Endodermal cell (in vitro differentiated cells): ENCODE data around the gene RGS5. TPM values are rescaled to one million over a fixed set of nuclear protein-coding genes. Genes with fewer than 3 reads are reported as not detected.

ENCODE experiments used
- DNase-seq: peaks from one replicate; pipeline ENCODE4 v3.0.0-alpha.2; 2017
- H3K27ac ChIP-seq: 2 replicates; pipeline ENCODE4 v1.5.1; 2013; ENCODE audit warnings: mild to moderate bottlenecking, low read depth, low read length, moderate library complexity
- H3K27me3 ChIP-seq: 2 replicates; pipeline ENCODE4 v1.6.1; 2013; ENCODE audit warnings: mild to moderate bottlenecking, low read length, moderate library complexity; ENCODE audit not compliant: insufficient read depth, control insufficient read depth, poor library complexity, severe bottlenecking
- H3K36me3 ChIP-seq: 2 replicates; pipeline ENCODE4 v1.7.0; 2013; ENCODE audit warnings: mild to moderate bottlenecking, low read length, moderate library complexity; ENCODE audit not compliant: control insufficient read depth, insufficient read depth
- H3K4me1 ChIP-seq: one replicate; pipeline ENCODE4 v1.7.0; 2013; ENCODE audit warnings: low read length; ENCODE audit not compliant: control insufficient read depth, insufficient read depth
- H3K4me3 ChIP-seq: 2 replicates; pipeline ENCODE4 v1.5.1; 2013; ENCODE audit warnings: mild to moderate bottlenecking, low read length, moderate library complexity
- H3K9ac ChIP-seq: 2 replicates; pipeline ENCODE4 v1.6.1; 2013; ENCODE audit warnings: mild to moderate bottlenecking, low read length, moderate library complexity; ENCODE audit not compliant: poor library complexity, severe bottlenecking; ENCODE audit errors: extremely low read depth
- H3K9me3 ChIP-seq: 2 replicates; pipeline ENCODE4 v1.6.1; 2013; ENCODE audit warnings: mild to moderate bottlenecking, low read length, moderate library complexity; ENCODE audit not compliant: control insufficient read depth
- H3K27ac Mint-ChIP-seq: 2 replicates; pipeline ENCODE4 v1.8.0; 2020; ENCODE audit warnings: mixed read lengths
- H3K27me3 Mint-ChIP-seq: 2 replicates; pipeline ENCODE4 v1.8.0; 2021; ENCODE audit warnings: mild to moderate bottlenecking, mixed read lengths; ENCODE audit not compliant: insufficient read depth
- H3K36me3 Mint-ChIP-seq: 2 replicates; pipeline ENCODE4 v1.8.0; 2020; ENCODE audit warnings: low read depth, mixed read lengths
- H3K4me1 Mint-ChIP-seq: 2 replicates; pipeline ENCODE4 v1.8.0; 2020; ENCODE audit warnings: mixed read lengths
- H3K4me3 Mint-ChIP-seq: 2 replicates; pipeline ENCODE4 v1.8.0; 2020; ENCODE audit warnings: mild to moderate bottlenecking, moderate library complexity, mixed read lengths
- H3K9me3 Mint-ChIP-seq: 2 replicates; pipeline ENCODE4 v1.8.0; 2020; ENCODE audit warnings: mild to moderate bottlenecking, mixed read lengths
- WGBS, 2 experiments: methylation state at CpG; one replicate each; pipeline versions ENCODE4 v1.1.5 to v1.1.7; 2013; ENCODE audit warnings: missing lambda C conversion rate in 2 of 2, mixed read lengths in 1 of 2; ENCODE audit not compliant: insufficient coverage in 1 of 2, insufficient read length in 1 of 2; 5-methylcytosine and 5-hydroxymethylcytosine counted together
- total RNA-seq, 2 donors: library from RNA; stranded (reverse); fragmentation: NEBNext Ultra II Directional in 1 of 2; extraction: Animal tissue kit (Norgen Biotek cat#: 25700) in 1 of 2; gene quantifications; 2 replicates in 1 of 2; 3 replicates in 1 of 2; pipeline ENCODE4 v1.2.1, GENCODE V29; 2021
- TF ChIP-seq, protein P1 (sequence below): fragments of 200-600 bp; sonication (generic); conservative IDR thresholded peaks from 2 replicates; pipeline ENCODE4 v1.5.0; 2021; ENCODE audit warnings: antibody characterized with exemption, mild to moderate bottlenecking

The RGS5 gene
- total RNA-seq, 2 donors from 2014 or later, result 48.4 to 88.9 TPM

GRCh38 chr1:163168053-163168452 is 34.7 kb downstream of the RGS5 start:
- Histone ChIP-seq H3K4me3 (no peak overlapping the region), H3K9ac (no peak overlapping the region), H3K27me3 (no peaks in the 10 kb centered on the region), H3K27ac (no peak overlapping the region), H3K36me3 (peaks cover 43% of the 10 kb centered on the region), H3K4me1 (no peaks in the 10 kb centered on the region), H3K9me3 (no peaks in the 10 kb centered on the region)
- no peaks in the 10 kb centered on the region for H3K9me3 Mint-ChIP-seq
- peaks cover 10% of the 10 kb centered on the region for H3K36me3 Mint-ChIP-seq
- H3K4me3 Mint-ChIP-seq, result no peak overlapping the region
- no peak for DNase-seq
- TF ChIP-seq, protein P1, sequence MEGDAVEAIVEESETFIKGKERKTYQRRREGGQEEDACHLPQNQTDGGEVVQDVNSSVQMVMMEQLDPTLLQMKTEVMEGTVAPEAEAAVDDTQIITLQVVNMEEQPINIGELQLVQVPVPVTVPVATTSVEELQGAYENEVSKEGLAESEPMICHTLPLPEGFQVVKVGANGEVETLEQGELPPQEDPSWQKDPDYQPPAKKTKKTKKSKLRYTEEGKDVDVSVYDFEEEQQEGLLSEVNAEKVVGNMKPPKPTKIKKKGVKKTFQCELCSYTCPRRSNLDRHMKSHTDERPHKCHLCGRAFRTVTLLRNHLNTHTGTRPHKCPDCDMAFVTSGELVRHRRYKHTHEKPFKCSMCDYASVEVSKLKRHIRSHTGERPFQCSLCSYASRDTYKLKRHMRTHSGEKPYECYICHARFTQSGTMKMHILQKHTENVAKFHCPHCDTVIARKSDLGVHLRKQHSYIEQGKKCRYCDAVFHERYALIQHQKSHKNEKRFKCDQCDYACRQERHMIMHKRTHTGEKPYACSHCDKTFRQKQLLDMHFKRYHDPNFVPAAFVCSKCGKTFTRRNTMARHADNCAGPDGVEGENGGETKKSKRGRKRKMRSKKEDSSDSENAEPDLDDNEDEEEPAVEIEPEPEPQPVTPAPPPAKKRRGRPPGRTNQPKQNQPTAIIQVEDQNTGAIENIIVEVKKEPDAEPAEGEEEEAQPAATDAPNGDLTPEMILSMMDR, result no peak
- H3K4me1 Mint-ChIP-seq, result peaks cover 12% of the 10 kb centered on the region
- H3K27ac Mint-ChIP-seq, result no peak overlapping the region
- 74% methylated on average over 1 of the region's 1 CpG; no CpG with 5 or more reads in 1 of the 2 experiments for WGBS, 2 experiments
- H3K27me3 Mint-ChIP-seq, result no peaks in the 10 kb centered on the region

DNA sequence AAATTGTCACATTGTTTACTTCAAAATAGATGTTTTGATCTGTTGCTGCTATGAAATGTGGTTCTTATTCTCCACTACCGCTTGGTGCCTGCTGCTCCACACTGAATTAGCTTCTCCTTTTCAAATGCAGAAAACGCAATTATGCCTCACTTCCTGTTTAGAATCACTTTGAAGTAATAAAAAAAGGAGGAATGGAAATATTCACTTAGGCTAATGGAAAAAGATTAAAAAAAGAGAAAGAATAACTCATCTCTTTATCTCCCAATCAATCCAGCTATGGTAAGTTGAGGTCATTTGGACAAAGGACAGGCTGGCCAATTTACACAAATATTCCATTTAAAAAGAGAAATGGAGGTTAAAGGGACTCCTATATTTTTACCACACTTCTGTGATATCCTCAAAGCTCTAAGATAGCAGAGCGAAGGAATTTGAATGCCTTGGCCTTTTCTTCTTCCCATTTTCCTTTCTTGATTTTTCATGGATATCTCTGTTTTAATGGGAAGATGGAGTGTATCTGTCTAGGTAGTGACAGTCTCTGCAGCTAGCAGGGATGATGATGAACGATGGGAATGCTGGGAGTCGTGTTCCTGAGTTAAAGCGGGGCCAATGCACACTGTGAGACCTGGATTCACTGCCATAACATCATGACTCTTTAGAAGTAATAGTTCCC is 35.7 kb downstream of the RGS5 start:
- no peak overlapping the region for H3K4me3 Mint-ChIP-seq
- H3K9me3 Mint-ChIP-seq, result no peaks in the 10 kb centered on the region
- H3K36me3 Mint-ChIP-seq, result peaks cover 10% of the 10 kb centered on the region
- TF ChIP-seq, protein P1, result no peak
- no peak overlapping the region for H3K27ac ChIP-seq
- H3K27me3 ChIP-seq, result no peaks in the 10 kb centered on the region
- peaks cover 48% of the 10 kb centered on the region for H3K36me3 ChIP-seq
- peaks cover 12% of the 10 kb centered on the region for H3K4me1 Mint-ChIP-seq
- no peak overlapping the region for H3K4me3 ChIP-seq
- no peak overlapping the region for H3K9ac ChIP-seq
- 91 to 100% methylated on average over 2 to 5 of the region's 6 CpGs for WGBS, 2 experiments
- no peak overlapping the region for H3K27ac Mint-ChIP-seq
- no peaks in the 10 kb centered on the region for H3K9me3 ChIP-seq
- H3K4me1 ChIP-seq, result no peaks in the 10 kb centered on the region
- DNase-seq, result no peak
- no peaks in the 10 kb centered on the region for H3K27me3 Mint-ChIP-seq

DNA sequence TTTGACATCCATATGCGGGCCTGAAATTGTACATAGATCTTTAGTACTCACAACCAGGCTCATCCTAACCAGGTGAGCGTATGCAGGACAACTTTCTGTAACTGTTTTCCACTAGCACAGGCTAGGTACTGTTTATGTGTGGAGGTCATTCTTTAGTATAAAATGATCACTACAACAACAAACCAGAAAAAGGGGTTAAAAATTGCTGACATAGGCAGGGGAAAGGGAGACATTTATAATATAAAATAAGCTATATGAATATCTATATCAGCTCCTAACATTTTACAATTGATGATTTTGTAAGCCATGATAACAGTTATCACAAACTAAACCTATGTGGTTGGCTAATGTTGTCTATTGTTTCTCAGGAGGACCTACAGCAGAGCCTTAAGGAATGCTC is 37.6 kb downstream of the RGS5 start:
- peaks cover 17% of the 10 kb centered on the region for H3K36me3 Mint-ChIP-seq
- peaks cover 9% of the 10 kb centered on the region for H3K4me1 Mint-ChIP-seq
- Histone ChIP-seq H3K9me3 (peaks cover 7% of the 10 kb centered on the region), H3K9ac (no peak overlapping the region), H3K4me1 (no peaks in the 10 kb centered on the region), H3K27ac (no peak overlapping the region), H3K27me3 (no peaks in the 10 kb centered on the region), H3K4me3 (no peak overlapping the region), H3K36me3 (peaks cover 66% of the 10 kb centered on the region)
- H3K27me3 Mint-ChIP-seq, result no peaks in the 10 kb centered on the region
- 98 to 100% methylated on average over 1 to 2 of the region's 2 CpGs for WGBS, 2 experiments
- no peaks in the 10 kb centered on the region for H3K9me3 Mint-ChIP-seq
- DNase-seq, result no peak
- H3K4me3 Mint-ChIP-seq, result no peak overlapping the region
- TF ChIP-seq, protein P1, result no peak
- no peak overlapping the region for H3K27ac Mint-ChIP-seq
